AG09309 (cell line): ENCODE data around the gene UBE2D2.
"Not testable (repeated sequence)": the region's sequence is repeated elsewhere in the genome, so short reads cannot be mapped to it uniquely, and the experiment has no call there.

ENCODE experiments used
- DNase-seq: peaks from one replicate; pipeline ENCODE4 v3.0.0-alpha.2; 2010; ENCODE audit warnings: low read depth
- H3K4me3 ChIP-seq: 2 replicates; pipeline ENCODE4 v1.5.1; 2011; ENCODE audit warnings: mild to moderate bottlenecking, low read depth, low read length, moderate library complexity; ENCODE audit not compliant: control insufficient read depth
- TF ChIP-seq, protein P1 (sequence below): IDR thresholded peaks from 2 replicates; pipeline ENCODE4 v1.5.1; 2011; ENCODE audit warnings: mild to moderate bottlenecking, low read depth, low read length, inconsistent platforms; ENCODE audit not compliant: insufficient read depth, control insufficient read depth; ENCODE audit errors: missing control alignments

The UBE2D2 gene

DNA sequence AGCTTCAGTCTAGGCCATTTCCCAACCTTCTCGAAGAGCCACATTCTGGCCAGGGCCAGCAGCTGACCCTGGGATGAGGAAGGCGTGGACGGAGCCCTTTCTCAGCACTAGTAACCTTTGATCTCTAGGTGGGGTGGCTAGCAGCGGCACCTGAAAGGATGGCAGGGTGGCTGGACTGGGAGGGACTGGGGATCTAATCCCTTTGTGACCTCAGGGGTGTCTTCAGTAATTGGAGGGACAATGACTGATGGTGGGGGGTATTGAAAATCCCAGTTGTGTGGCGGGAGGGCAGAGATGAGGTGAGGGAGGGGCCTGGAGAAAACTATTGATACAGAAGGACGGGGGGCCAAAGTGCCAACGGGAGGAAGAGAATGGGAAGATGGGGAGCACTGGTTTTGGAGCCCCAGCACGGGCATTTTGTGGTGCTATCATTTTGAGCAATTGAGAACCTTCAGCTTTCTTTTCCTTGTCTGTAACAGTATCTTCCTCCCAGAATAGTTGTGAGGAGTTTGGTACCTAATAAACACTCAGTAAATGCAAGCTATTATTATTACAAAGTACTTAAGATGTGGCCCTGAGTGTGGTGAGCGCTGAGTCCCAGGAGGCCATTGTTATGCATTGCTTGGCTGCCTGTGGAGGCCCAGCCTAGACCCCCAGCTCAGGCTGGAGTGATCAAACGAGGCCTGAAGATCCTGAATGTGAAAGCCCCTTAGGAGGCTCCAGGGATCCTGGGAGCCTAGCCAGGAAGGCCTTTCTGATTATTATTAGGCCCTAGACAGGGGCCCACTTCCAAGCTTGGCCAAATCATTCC, 37.3 kb upstream of the UBE2D2 start:
- DNase-seq = no peak
- TF ChIP-seq, protein P1, sequence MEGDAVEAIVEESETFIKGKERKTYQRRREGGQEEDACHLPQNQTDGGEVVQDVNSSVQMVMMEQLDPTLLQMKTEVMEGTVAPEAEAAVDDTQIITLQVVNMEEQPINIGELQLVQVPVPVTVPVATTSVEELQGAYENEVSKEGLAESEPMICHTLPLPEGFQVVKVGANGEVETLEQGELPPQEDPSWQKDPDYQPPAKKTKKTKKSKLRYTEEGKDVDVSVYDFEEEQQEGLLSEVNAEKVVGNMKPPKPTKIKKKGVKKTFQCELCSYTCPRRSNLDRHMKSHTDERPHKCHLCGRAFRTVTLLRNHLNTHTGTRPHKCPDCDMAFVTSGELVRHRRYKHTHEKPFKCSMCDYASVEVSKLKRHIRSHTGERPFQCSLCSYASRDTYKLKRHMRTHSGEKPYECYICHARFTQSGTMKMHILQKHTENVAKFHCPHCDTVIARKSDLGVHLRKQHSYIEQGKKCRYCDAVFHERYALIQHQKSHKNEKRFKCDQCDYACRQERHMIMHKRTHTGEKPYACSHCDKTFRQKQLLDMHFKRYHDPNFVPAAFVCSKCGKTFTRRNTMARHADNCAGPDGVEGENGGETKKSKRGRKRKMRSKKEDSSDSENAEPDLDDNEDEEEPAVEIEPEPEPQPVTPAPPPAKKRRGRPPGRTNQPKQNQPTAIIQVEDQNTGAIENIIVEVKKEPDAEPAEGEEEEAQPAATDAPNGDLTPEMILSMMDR = no peak
- H3K4me3 ChIP-seq = no peak overlapping the region

DNA sequence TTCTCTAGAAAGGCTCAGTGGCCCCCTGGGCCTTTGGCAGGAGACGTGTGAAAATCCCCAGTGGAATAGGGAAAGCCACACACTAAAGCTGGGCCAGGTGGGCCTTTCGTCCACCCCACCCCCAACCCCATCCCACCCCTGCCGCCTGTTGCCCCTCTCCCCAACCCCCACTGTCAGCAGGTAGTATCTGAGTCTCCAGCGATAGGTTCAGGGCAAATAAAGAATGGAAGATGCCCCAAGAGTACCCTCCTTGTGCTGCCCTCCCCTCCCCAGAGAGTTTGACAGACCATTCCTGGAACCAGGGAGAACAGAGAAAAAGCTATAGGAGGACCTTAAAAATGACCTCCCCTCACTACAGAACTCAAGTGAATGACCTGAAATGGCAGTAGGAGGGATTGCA, 36.7 kb upstream of the UBE2D2 start:
- TF ChIP-seq, protein P1 = no peak
- no peak for DNase-seq
- H3K4me3 ChIP-seq = no peak overlapping the region

DNA sequence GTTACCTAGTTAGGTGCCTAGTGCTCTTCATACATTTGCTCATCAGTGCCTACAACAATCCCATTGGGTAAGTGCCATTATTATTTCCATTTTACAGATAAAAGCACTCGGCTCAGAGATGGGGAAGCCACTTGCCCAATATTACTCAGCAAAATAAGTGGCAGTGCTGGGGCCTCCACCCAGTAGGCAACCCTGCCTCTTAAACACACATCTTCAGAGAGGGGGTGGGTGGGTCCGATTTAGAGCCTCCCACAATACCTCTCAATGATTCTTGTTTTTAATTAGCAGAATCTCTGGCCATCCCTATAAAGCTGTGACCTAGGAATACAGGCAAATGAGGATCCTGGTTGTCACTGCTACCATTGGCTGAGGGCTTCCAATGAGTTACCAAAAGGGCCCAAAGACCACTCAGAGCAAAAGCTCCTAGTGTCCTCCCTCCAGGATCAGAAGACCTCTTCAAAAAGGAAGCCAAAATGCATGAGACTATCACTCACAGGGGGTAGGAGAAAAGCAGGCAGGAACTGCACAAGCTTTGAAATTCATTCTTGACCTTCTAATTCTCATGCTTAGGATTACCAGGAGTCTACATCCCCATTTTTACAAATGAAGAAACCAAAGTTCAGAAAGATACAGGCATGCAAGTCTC, 36.1 kb upstream of the UBE2D2 start:
- no peak for DNase-seq
- no peak overlapping the region for H3K4me3 ChIP-seq
- TF ChIP-seq, protein P1 = no peak

DNA sequence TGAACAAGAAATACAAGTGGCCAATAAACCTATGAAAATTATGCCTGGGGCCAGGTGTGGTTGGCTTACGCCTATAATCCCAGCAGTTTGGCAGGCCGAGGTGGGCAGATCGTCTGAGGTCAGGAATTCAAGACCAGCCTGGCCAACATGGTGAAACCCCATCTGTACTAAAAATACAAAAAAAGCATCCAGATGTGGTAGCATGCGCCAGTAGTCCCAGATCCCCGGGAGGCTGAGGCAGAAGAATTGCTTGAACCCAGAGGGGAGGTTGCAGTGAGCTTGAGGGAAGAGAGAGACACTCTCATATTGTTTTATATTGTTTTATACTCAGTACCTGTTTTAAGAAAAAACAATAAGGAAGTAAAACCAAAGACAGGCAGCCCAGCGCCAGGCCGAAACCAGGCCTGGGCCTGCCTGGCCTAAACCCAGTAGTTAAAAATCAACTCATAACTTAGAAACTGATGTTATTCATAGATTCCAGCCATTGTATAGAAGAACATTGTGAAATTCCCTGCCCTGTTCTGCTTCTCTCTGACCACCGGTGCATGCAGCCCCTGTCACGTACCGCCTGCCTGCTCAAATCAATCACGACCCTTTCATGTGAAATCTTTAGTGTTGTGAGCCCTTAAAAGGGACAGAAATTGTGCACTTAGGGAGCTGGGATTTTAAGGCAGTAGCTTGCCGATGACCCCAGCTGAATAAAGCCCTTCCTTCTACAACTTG, 35.4 kb upstream of the UBE2D2 start:
- not testable (repeated sequence) for H3K4me3 ChIP-seq, DNase-seq

DNA sequence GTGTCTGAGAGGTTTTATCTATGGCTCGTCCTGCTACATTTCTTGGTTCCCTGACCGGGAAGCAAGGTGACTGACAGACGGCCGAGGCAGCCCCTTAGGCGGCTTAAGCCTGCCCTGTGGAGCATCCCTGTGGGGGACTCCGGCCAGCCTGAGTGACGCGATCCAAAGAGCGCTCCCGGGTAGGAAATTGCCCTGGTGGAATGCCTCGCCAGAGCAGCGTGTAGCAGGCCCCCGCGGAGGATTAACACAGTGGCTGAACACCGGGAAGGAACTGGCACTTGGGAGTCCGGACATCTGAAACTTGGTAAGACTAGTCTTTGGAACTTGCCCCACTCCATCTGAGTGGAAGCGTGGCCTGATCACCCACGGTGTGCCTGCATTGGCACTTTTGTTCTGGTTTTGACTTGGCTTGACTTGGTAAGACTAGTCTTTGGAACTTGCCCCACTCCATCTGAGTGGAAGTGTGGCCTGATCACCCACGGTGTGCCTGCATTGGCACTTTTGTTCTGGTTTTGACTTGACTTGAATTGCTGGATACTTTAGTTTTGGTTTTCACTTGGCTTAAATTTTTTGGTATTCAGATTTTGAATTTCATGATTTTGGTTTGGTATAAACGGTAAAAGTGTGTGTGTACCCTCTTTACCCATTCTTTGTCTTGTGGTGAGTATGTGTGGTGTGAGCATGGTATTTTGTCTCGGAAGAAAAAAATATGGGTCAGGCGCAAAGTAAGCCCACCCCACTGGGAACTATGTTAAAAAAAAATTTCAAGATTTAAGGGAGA, 34.6 kb upstream of the UBE2D2 start:
- H3K4me3 ChIP-seq = not testable (repeated sequence)

DNA sequence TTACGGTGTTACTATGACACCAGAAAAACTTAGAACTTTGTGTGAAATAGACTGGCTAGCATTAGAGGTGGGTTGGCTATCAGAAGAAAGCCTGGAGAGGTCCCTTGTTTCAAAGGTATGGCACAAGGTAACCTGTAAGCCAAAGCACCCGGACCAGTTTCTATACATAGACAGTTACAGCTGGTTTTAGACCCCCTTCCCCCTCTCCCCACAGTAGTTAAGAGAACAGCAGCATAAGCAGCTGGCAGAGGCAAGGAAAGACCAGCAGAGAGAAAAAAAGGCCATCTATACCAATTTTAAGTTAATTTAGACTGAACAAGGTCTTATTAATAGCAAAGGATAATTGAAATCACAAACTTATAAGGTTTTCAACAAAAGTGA, 34.1 kb upstream of the UBE2D2 start:
- not testable (repeated sequence) for DNase-seq, H3K4me3 ChIP-seq

More for the DNA sequence above, 34.6 kb upstream of the UBE2D2 start:
- not testable (repeated sequence) for DNase-seq

DNA sequence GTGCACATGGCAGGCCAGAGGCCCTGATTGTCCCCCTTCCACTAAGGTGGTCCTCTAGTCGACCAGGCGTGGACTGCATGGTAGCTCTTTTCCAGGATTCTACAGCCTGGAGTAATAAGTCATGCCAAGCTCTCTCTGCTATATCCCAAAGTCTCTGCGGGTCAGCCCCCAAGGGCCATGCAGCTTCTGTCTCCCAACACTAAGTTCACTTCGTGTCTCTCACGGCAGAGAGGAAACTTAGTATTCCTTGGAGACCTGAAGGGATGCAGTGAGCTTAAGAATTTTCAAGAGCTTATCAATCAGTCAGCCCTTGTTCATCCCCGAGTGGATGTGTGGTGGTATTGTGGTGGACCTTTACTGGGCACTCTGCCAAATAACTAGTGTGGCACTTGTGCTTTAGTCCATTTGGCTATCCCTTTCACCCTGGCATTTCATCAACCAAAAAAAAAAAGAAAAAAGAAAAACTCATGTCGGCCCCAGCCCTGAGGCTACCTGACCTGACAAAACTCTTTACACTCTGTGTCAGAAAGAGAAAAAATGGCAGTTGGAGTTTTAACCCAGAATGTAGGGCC, 33.2 kb upstream of the UBE2D2 start:
- DNase-seq = not testable (repeated sequence)

DNA sequence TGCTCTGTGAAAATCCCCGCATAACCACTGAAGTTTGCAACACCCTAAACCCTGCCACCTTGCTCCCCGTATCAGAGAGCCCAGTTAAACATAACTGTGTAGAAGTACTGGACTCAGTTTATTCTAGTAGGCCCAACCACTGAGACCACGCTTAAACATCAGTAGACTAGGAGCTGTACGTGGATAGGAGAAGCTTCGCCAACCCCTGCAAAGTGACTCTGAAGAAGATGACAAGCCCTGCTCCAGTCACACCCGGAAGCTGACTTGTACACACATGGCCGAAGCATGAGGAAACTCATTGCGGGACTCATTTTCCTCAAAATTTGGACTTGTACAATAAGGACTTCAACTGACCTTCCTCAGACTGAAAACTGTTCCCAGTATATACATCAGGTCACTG, 32.4 kb upstream of the UBE2D2 start:
- not testable (repeated sequence) for DNase-seq

More for the DNA sequence above, 33.2 kb upstream of the UBE2D2 start:
- not testable (repeated sequence) for H3K4me3 ChIP-seq

DNA sequence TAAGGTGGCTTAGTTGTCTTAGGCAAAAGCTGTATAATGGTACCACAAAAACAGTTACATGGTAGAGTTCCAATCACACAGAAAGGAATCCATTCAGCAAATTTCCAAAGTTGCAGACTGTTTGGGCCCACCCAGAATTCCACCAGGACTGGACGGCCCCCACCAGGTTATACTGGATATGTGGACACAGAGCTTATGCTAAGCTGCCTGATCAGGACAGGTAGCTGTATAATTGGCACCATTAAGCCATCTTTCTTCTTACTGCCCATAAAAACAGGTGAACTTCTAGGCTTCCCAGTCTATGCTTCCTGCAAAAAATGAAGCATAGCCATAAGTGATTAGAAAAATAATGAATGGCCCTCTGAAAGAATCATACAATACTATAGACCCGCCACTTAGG, 31.1 kb upstream of the UBE2D2 start:
- H3K4me3 ChIP-seq, DNase-seq: not testable (repeated sequence)

More for the DNA sequence above, 32.4 kb upstream of the UBE2D2 start:
- not testable (repeated sequence) for H3K4me3 ChIP-seq
